H1 (cell line): ENCODE data around the gene CFAP141. TPM values are rescaled to one million over a fixed set of nuclear protein-coding genes. Genes with fewer than 3 reads are reported as not detected.

Experiments used
- CTCF ChIA-PET: fragments of 300-600 bp; sonication (Branson Sonifier 250); formaldehyde crosslinking; loops from one replicate; lab custom pipeline; 2021; ENCODE audit not compliant: partially characterized antibody; lab: Charles Lee
- POLR2A ChIA-PET: fragments of 300-600 bp; sonication (Branson Sonifier 250); formaldehyde crosslinking; loops from one replicate; lab custom pipeline; 2021; ENCODE audit warnings: inconsistent platforms; ENCODE audit not compliant: partially characterized antibody; lab: Charles Lee
- DNase-seq, 2 experiments: peaks; one replicate each; pipeline versions ENCODE4 v3.0.0 to v3.0.0-alpha.2; 2010 to 2022; ENCODE audit warnings: low spot score in 2 of 2, low read depth in 1 of 2, mixed read lengths in 1 of 2
- FAIRE-seq: peaks from 2 replicates; lab custom pipeline; 2011; peaks lifted over from hg19 to GRCh38; lab: Jason Lieb, UNC
- H2AFZ ChIP-seq: 2 replicates; pipeline ENCODE4 v1.8.1; 2012; ENCODE audit warnings: low read length, inconsistent platforms
- H2AK5ac ChIP-seq: 2 replicates; pipeline ENCODE4 v1.6.1; 2013; ENCODE audit warnings: low read depth, low read length
- H2BK120ac ChIP-seq: replicated peaks from 2 replicates; pipeline ENCODE3; 2013; ENCODE audit warnings: low read depth, low read length, inconsistent platforms
- H2BK12ac ChIP-seq: 2 replicates; pipeline ENCODE4 v1.6.1; 2013; ENCODE audit warnings: low read depth, low read length
- H2BK15ac ChIP-seq: 2 replicates; pipeline ENCODE4 v1.6.1; 2013; ENCODE audit warnings: low read length
- H2BK20ac ChIP-seq: 2 replicates; pipeline ENCODE4 v1.6.1; 2013; ENCODE audit warnings: low read length
- H2BK5ac ChIP-seq: 2 replicates; pipeline ENCODE4 v1.6.1; 2013; ENCODE audit warnings: low read depth, low read length
- H3K14ac ChIP-seq: 2 replicates; pipeline ENCODE4 v1.6.1; 2013; ENCODE audit warnings: inconsistent platforms; ENCODE audit not compliant: insufficient read length
- H3K18ac ChIP-seq: 2 replicates; pipeline ENCODE4 v1.6.1; 2013; ENCODE audit warnings: low read length; ENCODE audit errors: extremely low read depth
- H3K23ac ChIP-seq: 2 replicates; pipeline ENCODE4 v1.6.1; 2013; ENCODE audit warnings: inconsistent platforms; ENCODE audit not compliant: insufficient read length
- H3K23me2 ChIP-seq: 2 replicates; pipeline ENCODE4 v1.6.1; 2013; ENCODE audit warnings: low read depth, low read length
- H3K27ac ChIP-seq: 2 replicates; pipeline ENCODE4 v1.6.1; 2011; ENCODE audit warnings: low read depth, low read length, inconsistent platforms
- H3K27me3 ChIP-seq, 4 experiments: replicated peaks in 1 of 4; 1 replicate in 1 of 4; 2 replicates in 3 of 4; pipeline versions ENCODE4 v1.6.1 to v1.8.1; 2011 to 2013; ENCODE audit warnings: low read length in 3 of 4, mild to moderate bottlenecking in 3 of 4, inconsistent platforms in 2 of 4, mixed read lengths in 2 of 4, moderate library complexity in 1 of 4; ENCODE audit not compliant: control insufficient read depth in 3 of 4, insufficient read depth in 3 of 4; ENCODE audit errors: extremely low read depth in 1 of 4
- H3K36me3 ChIP-seq, 4 experiments: 2 replicates each; pipeline versions ENCODE4 v1.6.1 to v1.8.1; 2011 to 2013; ENCODE audit warnings: mild to moderate bottlenecking in 4 of 4, low read length in 3 of 4, moderate library complexity in 2 of 4, control low read depth in 1 of 4, inconsistent platforms in 1 of 4; ENCODE audit not compliant: insufficient read depth in 4 of 4, control insufficient read depth in 2 of 4
- H3K4ac ChIP-seq: replicated peaks from 2 replicates; pipeline ENCODE3; 2013; ENCODE audit warnings: low read length, low read depth, mixed read lengths, inconsistent platforms; ENCODE audit not compliant: insufficient read length
- H3K4me1 ChIP-seq, 4 experiments: replicated peaks in 1 of 4; 1 replicate in 1 of 4; 2 replicates in 3 of 4; pipeline versions ENCODE4 v1.6.1 to v1.8.1; 2011 to 2013; ENCODE audit warnings: low read length in 3 of 4, inconsistent platforms in 2 of 4, mixed read lengths in 1 of 4; ENCODE audit not compliant: insufficient read depth in 4 of 4, control insufficient read depth in 3 of 4
- H3K4me2 ChIP-seq, 2 experiments: 2 replicates each; pipeline versions ENCODE4 v1.6.1 to v1.8.1; 2011 to 2013; ENCODE audit warnings: low read depth in 2 of 2, low read length in 2 of 2, control low read depth in 1 of 2, inconsistent platforms in 1 of 2, mild to moderate bottlenecking in 1 of 2; ENCODE audit not compliant: insufficient read depth in 1 of 2
- H3K4me3 ChIP-seq, 4 experiments: fragments of 200-600, 300-600 bp in 1 of 4; sonication (generic), shearing (Covaris generic), sonication (Bioruptor Twin) in 1 of 4; 2 replicates each; pipeline versions ENCODE4 v1.5.1 to v1.8.1; 2011 to 2016; ENCODE audit warnings: low read length in 4 of 4, low read depth in 3 of 4, control low read depth in 2 of 4, inconsistent platforms in 2 of 4, mild to moderate bottlenecking in 2 of 4, mixed read lengths in 1 of 4, moderate library complexity in 1 of 4; ENCODE audit not compliant: insufficient read depth in 2 of 4; ENCODE audit errors: extremely low read depth in 1 of 4
- H3K56ac ChIP-seq: replicated peaks from 2 replicates; pipeline ENCODE3; 2013; ENCODE audit warnings: low read depth, mild to moderate bottlenecking, mixed read lengths, low read length, inconsistent platforms; ENCODE audit not compliant: insufficient read length
- H3K79me1 ChIP-seq: 2 replicates; pipeline ENCODE4 v1.6.1; 2013; ENCODE audit warnings: low read depth, low read length, control low read depth
- H3K79me2 ChIP-seq, 2 experiments: 2 replicates each; pipeline versions ENCODE4 v1.6.1 to v1.8.1; 2012 to 2013; ENCODE audit warnings: low read length in 2 of 2, mild to moderate bottlenecking in 2 of 2, inconsistent platforms in 1 of 2; ENCODE audit not compliant: insufficient read depth in 2 of 2, control insufficient read depth in 1 of 2
- H3K9ac ChIP-seq, 4 experiments: replicated peaks in 1 of 4; 1 replicate in 1 of 4; 2 replicates in 3 of 4; pipeline versions ENCODE4 v1.6.1 to v1.8.1; 2011 to 2013; ENCODE audit warnings: low read depth in 3 of 4, low read length in 3 of 4, control low read depth in 2 of 4, mild to moderate bottlenecking in 2 of 4, moderate library complexity in 2 of 4, inconsistent platforms in 1 of 4; ENCODE audit errors: extremely low read depth in 1 of 4
- H3K9me3 ChIP-seq, 2 experiments: 2 replicates each; pipeline versions ENCODE4 v1.6.1 to v1.8.1; 2012 to 2013; ENCODE audit warnings: mild to moderate bottlenecking in 2 of 2, moderate library complexity in 2 of 2, control low read depth in 1 of 2, inconsistent platforms in 1 of 2, low read depth in 1 of 2, low read length in 1 of 2, mixed read lengths in 1 of 2; ENCODE audit not compliant: insufficient read depth in 2 of 2
- H4K20me1 ChIP-seq, 2 experiments: replicated peaks in 1 of 2; 2 replicates each; pipeline versions ENCODE3 to v1.8.1; 2011 to 2013; ENCODE audit warnings: inconsistent platforms in 2 of 2, low read length in 2 of 2, mild to moderate bottlenecking in 1 of 2; ENCODE audit not compliant: insufficient read depth in 2 of 2, control insufficient read depth in 1 of 2
- H4K5ac ChIP-seq: 2 replicates; pipeline ENCODE4 v1.6.1; 2013; ENCODE audit warnings: low read length, low read depth, mixed read lengths, inconsistent platforms; ENCODE audit not compliant: insufficient read length
- H4K8ac ChIP-seq: 2 replicates; pipeline ENCODE4 v1.8.0; 2013; ENCODE audit warnings: mild to moderate bottlenecking, moderate library complexity, low read length, inconsistent platforms; ENCODE audit not compliant: insufficient read depth; ENCODE audit errors: extremely low read depth
- H4K91ac ChIP-seq: replicated peaks from 2 replicates; pipeline ENCODE3; 2013; ENCODE audit warnings: low read length, mixed read lengths, inconsistent platforms; ENCODE audit not compliant: insufficient read length
- BCL11A ChIP-seq, 2 experiments: IDR thresholded peaks; one replicate each; pipeline ENCODE4 v1.6.1; 2011; ENCODE audit warnings: low read depth in 2 of 2, low read length in 2 of 2, mild to moderate bottlenecking in 2 of 2
- EGR1 ChIP-seq: IDR thresholded peaks from 2 replicates; pipeline ENCODE4 v1.6.1; 2011; ENCODE audit warnings: low read depth, low read length, borderline replicate concordance
- EZH2 ChIP-seq: fragments of 200-600 bp; sonication (generic); IDR thresholded peaks from 2 replicates; pipeline ENCODE4 v1.7.1; 2012; ENCODE audit warnings: low read depth, mild to moderate bottlenecking, moderate library complexity, low read length, inconsistent platforms; ENCODE audit not compliant: severe bottlenecking
- HDAC6 ChIP-seq: IDR thresholded peaks from one replicate; pipeline ENCODE4 v1.7.1; 2012; ENCODE audit warnings: low read depth, mild to moderate bottlenecking, inconsistent platforms, low read length, moderate library complexity
- KDM4A ChIP-seq: IDR thresholded peaks from one replicate; pipeline ENCODE4 v1.7.1; 2012; ENCODE audit warnings: low read depth, mild to moderate bottlenecking, moderate library complexity, low read length, inconsistent platforms; ENCODE audit not compliant: severe bottlenecking
- KDM5A ChIP-seq: fragments of 200-600 bp; IDR thresholded peaks from 2 replicates; pipeline ENCODE4 v1.7.1; 2012; ENCODE audit warnings: mild to moderate bottlenecking, low read length, inconsistent platforms, mixed read lengths
- NRF1 ChIP-seq: IDR thresholded peaks from 2 replicates; pipeline ENCODE4 v1.6.1; 2011; ENCODE audit warnings: mild to moderate bottlenecking, low read depth, low read length, improper control_type of control experiment
- POLR2A ChIP-seq, 2 experiments: IDR thresholded peaks; 1 replicate in 1 of 2; 2 replicates in 1 of 2; pipeline ENCODE4 v1.6.1; 2011; ENCODE audit warnings: low read depth in 2 of 2, low read length in 2 of 2, mild to moderate bottlenecking in 2 of 2; ENCODE audit errors: control extremely low read depth in 1 of 2
- POLR2AphosphoS5 ChIP-seq: IDR thresholded peaks from 2 replicates; pipeline ENCODE4 v1.6.1; 2011; ENCODE audit warnings: low read depth, low read length
- RAD21 ChIP-seq, 2 experiments: IDR thresholded peaks in 1 of 2; conservative IDR thresholded peaks in 1 of 2; 2 replicates each; pipeline ENCODE4 v1.6.1; 2011; ENCODE audit warnings: low read depth in 2 of 2, low read length in 2 of 2, improper control_type of control experiment in 1 of 2, inconsistent platforms in 1 of 2, mild to moderate bottlenecking in 1 of 2, moderate library complexity in 1 of 2
- RXRA ChIP-seq: IDR thresholded peaks from 2 replicates; pipeline ENCODE4 v1.6.1; 2011; ENCODE audit warnings: low read depth, mild to moderate bottlenecking, low read length, moderate library complexity; ENCODE audit not compliant: insufficient read depth
- SIX5 ChIP-seq: IDR thresholded peaks from 2 replicates; pipeline ENCODE4 v1.6.1; 2011; ENCODE audit warnings: mild to moderate bottlenecking, low read depth, low read length
- SP2 ChIP-seq: IDR thresholded peaks from 2 replicates; pipeline ENCODE4 v1.6.1; 2012; ENCODE audit warnings: mild to moderate bottlenecking, low read length, inconsistent platforms
- TAF7 ChIP-seq: optimal IDR thresholded peaks from 2 replicates; pipeline ENCODE3; 2011; ENCODE audit warnings: low read depth, mild to moderate bottlenecking, inconsistent platforms, low read length, moderate library complexity, borderline replicate concordance
- polyA plus RNA-seq, 7 experiments: library from polyadenylated mRNA; depleted of rRNA in 3 of 7; stranded (reverse) in 5 of 7; unstranded in 2 of 7; fragments of >200 nt in 5 of 7; fragments of 200-250 nt in 2 of 7; gene quantifications; 1 replicate in 5 of 7; 2 replicates in 1 of 7; 4 replicates in 1 of 7; pipeline versions ENCODE4 v1.2.1 to v1.2.3, GENCODE V29; 2011 to 2013; ENCODE audit warnings: missing spikeins in 2 of 7, mixed read lengths in 2 of 7
- total RNA-seq: library from RNA; stranded (reverse); fragmentation: NEBNext Ultra II Directional; extraction: Animal tissue kit (Norgen Biotek cat#: 25700); gene quantifications from 2 replicates; pipeline ENCODE4 v1.2.1, GENCODE V29; 2021

Gene CFAP141
- total and polyA plus RNA-seq, 2 of the 8 experiments (the other 6 are each of a cell fraction or from before 2014, with no cell fraction given): not detected

- H3K4me3 ChIP-seq: no peak overlapping the region
- no peak overlapping the region for H3K23ac ChIP-seq
- no peak overlapping the region for H3K4ac ChIP-seq
- H2BK12ac ChIP-seq: no peak overlapping the region
- H2BK5ac ChIP-seq: no peak overlapping the region
- H3K9ac ChIP-seq: no peak overlapping the region
- H3K56ac ChIP-seq: no peak overlapping the region
- DNase-seq (no peak), FAIRE-seq (no peak)
- no peaks in the 10 kb centered on the region for H3K27me3 ChIP-seq
- no peaks in the 10 kb centered on the region; the same call in 1 of the 2 replicates for H3K79me1 ChIP-seq
- H2BK20ac ChIP-seq: no peak overlapping the region
- H4K91ac ChIP-seq: no peak overlapping the region
- no peak overlapping the region for H3K14ac ChIP-seq
- no peak overlapping the region for H4K8ac ChIP-seq
- H2AK5ac ChIP-seq: no peak overlapping the region
- H3K4me1 ChIP-seq: no peaks in the 10 kb centered on the region
- no peak overlapping the region for H2AFZ ChIP-seq
- H3K27ac ChIP-seq: no peak overlapping the region
- peaks cover 0 to 12% of the 10 kb centered on the region in 2 experiments for H4K20me1 ChIP-seq
- no peak overlapping the region for H2BK120ac ChIP-seq
- H3K4me2 ChIP-seq: no peak overlapping the region
- no peaks in the 10 kb centered on the region for H3K23me2 ChIP-seq
- H3K79me2 ChIP-seq: peaks cover 0 to 28% of the 10 kb centered on the region in 2 experiments; a peak in 2 of 4 replicates
- H3K18ac ChIP-seq: no peak overlapping the region
- ChIA-PET POLR2A (interaction anchor here (0.7 to 2.0 kb wide), 6 partner anchors 9 to 36 kb away, joined by 3 to 6 read pairs (median 3); partner anchors contain the start of gene NUP210L), CTCF (interaction anchor here (1.4 kb wide), 1 partner anchor 101 kb away, joined by 6 read pairs; no protein-coding TSS in a partner anchor)
- no peak overlapping the region for H2BK15ac ChIP-seq
- H4K5ac ChIP-seq: no peak overlapping the region
- H3K36me3 ChIP-seq: peaks cover 33 to 87% (median 77%) of the 10 kb centered on the region in 4 experiments
- H3K9me3 ChIP-seq: no peaks in the 10 kb centered on the region
- TF ChIP-seq BCL11A (IDR thresholded peaks at IDR 0.05; ENCODE audit: low read depth in 2 of 2, low read length in 2 of 2): no peak
- no peak for TF ChIP-seq TAF7
- no peak for TF ChIP-seq KDM5A
- no peak for TF ChIP-seq HDAC6
- TF ChIP-seq POLR2A (IDR thresholded peaks at IDR 0.05; ENCODE audit: control extremely low read depth in 1 of 2, low read depth in 2 of 2, low read length in 2 of 2): 0 out of 3 replicates have a peak, but pooled peaks of 1 of the 2 experiments have one; percentile 8
- TF ChIP-seq POLR2AphosphoS5: 0 out of 2 replicates have a peak, but pooled peaks have one; percentile 29
- no peak for TF ChIP-seq SP2
- TF ChIP-seq KDM4A: no peak
- no peak for TF ChIP-seq SIX5
- no peak for TF ChIP-seq EZH2
- no peak for TF ChIP-seq RAD21 (IDR thresholded peaks at IDR 0.05 in 1 of 2, conservative IDR thresholded peaks at IDR 0.05 in 1 of 2; ENCODE audit: low read depth in 2 of 2, low read length in 2 of 2)
- no peak for TF ChIP-seq NRF1
- TF ChIP-seq EGR1: no peak
- no peak for TF ChIP-seq RXRA
These were observed 35.4 kb downstream of the CFAP141 start for GRCh38 chr1:154170547-154171222.
